Adrenal gland (tissue), 12 donors: Measurements from ENCODE around the gene CERS1. TPM values are rescaled to one million over a fixed set of nuclear protein-coding genes. Genes with fewer than 3 reads are reported as not detected.

Experiments
- DNase-seq, 7 donors: peaks; one replicate each; pipeline ENCODE4 v3.0.0-alpha.2; 2019 to 2020
- H3K27ac ChIP-seq, 5 donors: fragments of 200-600 bp; sonication (generic) in 4 of 5; 1 replicate in 3 of 5; 2 replicates in 2 of 5; pipeline versions ENCODE4 v1.5.1 to v1.8.0; 2016 to 2020; ENCODE audit warnings: mild to moderate bottlenecking in 1 of 5
- H3K27me3 ChIP-seq: fragments of 200-600 bp; 2 replicates; pipeline ENCODE4 v1.8.0; 2021
- H3K36me3 ChIP-seq, 2 donors: fragments of 200-600 bp; replicated peaks in 1 of 2; 1 replicate in 1 of 2; 2 replicates in 1 of 2; pipeline versions ENCODE4 v1.5.1 to v1.8.0; 2018 to 2022
- H3K4me1 ChIP-seq, 2 donors: fragments of 200-600 bp; replicated peaks in 1 of 2; 1 replicate in 1 of 2; 2 replicates in 1 of 2; pipeline versions ENCODE4 v1.5.1 to v1.8.0; 2018 to 2021
- H3K4me3 ChIP-seq, 4 donors: fragments of 200-600 bp; sonication (generic) in 3 of 4; one replicate each; pipeline ENCODE4 v1.5.1; 2016 to 2018
- H3K9me3 ChIP-seq, 3 donors: fragments of 200-600 bp; sonication (generic) in 1 of 3; replicated peaks in 1 of 3; 1 replicate in 2 of 3; 2 replicates in 1 of 3; pipeline versions ENCODE4 v1.5.1 to v1.8.0; 2016 to 2021
- CTCF ChIP-seq, 6 experiments: fragments of 450-650 bp in 4 of 6; fragments of 200-600 bp in 2 of 6; sonication (generic) in 1 of 6; IDR thresholded peaks; 1 replicate in 5 of 6; 2 replicates in 1 of 6; pipeline versions ENCODE4 v1.5.1 to v1.8.0; 2016 to 2021; ENCODE audit warnings: antibody characterized with exemption in 6 of 6, mild to moderate bottlenecking in 2 of 6, moderate library complexity in 1 of 6
- POLR2A ChIP-seq, 2 donors: fragments of 450-650 bp; IDR thresholded peaks; one replicate each; pipeline ENCODE4 v1.6.1; 2017; ENCODE audit warnings: antibody characterized with exemption in 2 of 2, mild to moderate bottlenecking in 2 of 2, moderate library complexity in 1 of 2
- WGBS, 4 donors: extraction: QIAGEN DNeasy Blood & Tissue Kit in 2 of 4; methylation state at CpG; one replicate each; pipeline versions ENCODE4 v1.1.5 to v1.1.7; 2013 to 2017; 5-methylcytosine and 5-hydroxymethylcytosine counted together
- intact Hi-C, 2 donors: fragments of 100-400 bp; cut with DNase I; formaldehyde crosslinking; loops; one replicate each; pipeline versions ENCODE4 v1.14.1 to v1.15.0; 2022 to 2023
- polyA plus RNA-seq, 3 donors: library from polyadenylated mRNA; stranded (reverse); fragments of 200-250 nt in 2 of 3; fragments of 350-450 nt in 1 of 3; fragmentation: Illumina TruSeq in 1 of 3; extraction: RNeasy Lipid Tissue Mini Kit (QIAGEN cat#74804) in 1 of 3; gene quantifications; one replicate each; pipeline ENCODE4 v1.2.3, GENCODE V29; 2013 to 2014
- total RNA-seq, 9 donors: library from RNA; depleted of rRNA in 4 of 9; stranded (reverse); fragments of >200 nt in 4 of 9; fragments of 120-200 nt in 1 of 9; fragmentation: NEBNext Ultra II Directional in 1 of 9; extraction: Animal tissue kit (Norgen Biotek cat#: 25700) in 1 of 9; gene quantifications; one replicate each; pipeline versions ENCODE4 v1.1.0 to v1.2.4, GENCODE V29; 2013 to 2023
- donor health status: healthy with polysubstance abuse.
- donor health status: Bipolar disorder and iron deficiency.
- donor health status: DM: yes; HTN: yes; CAD: no.
- donor health status: DM: no; HTN: no; CAD: no.
- donor health status: DM: no; HTN: no; CAD: no.
- donor health status: DM: yes; HTN: yes; CAD: no.

CERS1 gene
- total and polyA plus RNA-seq, 12 donors, result 0.29 to 4.3 (median 1.8) TPM; not detected in 3

GRCh38 chr19:18910010-18910409 is 14.1 kb upstream of the CERS1 start:
- TF ChIP-seq CTCF (IDR thresholded peaks at IDR 0.05) (no peak), POLR2A (IDR thresholded peaks at IDR 0.05) (no peak)
- Histone ChIP-seq H3K27me3 (no peaks in the 10 kb centered on the region), H3K9me3 (no peaks in the 10 kb centered on the region), H3K36me3 (peaks cover 0 to 61% of the 10 kb centered on the region in 2 donors), H3K4me1 (peaks cover 18 to 22% of the 10 kb centered on the region in 2 donors), H3K27ac (no peak overlapping the region), H3K4me3 (no peak overlapping the region)
- intact Hi-C loops, result no loop called here
- DNase-seq, result no peak
- WGBS, 4 donors, result 85 to 95% (median 92%) methylated on average over 4 to 10 of the region's 10 CpGs

- intact Hi-C loops, result no loop called here
Measured at GRCh38 chr19:18908917-18909619, 13.1 kb upstream of the CERS1 start.

GRCh38 chr19:18906605-18907519 is 10.9 kb upstream of the CERS1 start:
- Histone ChIP-seq H3K9me3 (no peaks in the 10 kb centered on the region), H3K4me1 (peaks cover 18 to 19% of the 10 kb centered on the region in 2 donors), H3K4me3 (no peak overlapping the region), H3K27ac (peak overlapping the region in 3 of 5 donors; percentile 4 to 74 (median 73)), H3K27me3 (no peaks in the 10 kb centered on the region), H3K36me3 (peaks cover 0 to 56% of the 10 kb centered on the region in 2 donors)
- DNase-seq, result peak; percentile 68 to 90 (median 85)
- intact Hi-C loops, result no loop called here
- WGBS, 4 donors, result 66 to 86% (median 68%) methylated on average over 7 to 36 of the region's 36 CpGs
- no peak for TF ChIP-seq CTCF (IDR thresholded peaks at IDR 0.05)
- TF ChIP-seq POLR2A (IDR thresholded peaks at IDR 0.05), result no peak

More at GRCh38 chr19:18908917-18909619, 13.1 kb upstream of the CERS1 start:
- Histone ChIP-seq H3K36me3 (peaks cover 0 to 66% of the 10 kb centered on the region in 2 donors), H3K27ac (peak overlapping the region in 1 of 5 donors; percentile 7), H3K4me1 (peaks cover 18 to 19% of the 10 kb centered on the region in 2 donors), H3K27me3 (no peaks in the 10 kb centered on the region), H3K4me3 (no peak overlapping the region), H3K9me3 (no peaks in the 10 kb centered on the region)
- 62 to 70% (median 66%) methylated on average over 8 to 17 of the region's 17 CpGs for WGBS, 4 donors
- TF ChIP-seq CTCF (IDR thresholded peaks at IDR 0.05), result no peak
- TF ChIP-seq POLR2A (IDR thresholded peaks at IDR 0.05), result no peak
- peak; percentile 52 to 86 (median 79) for DNase-seq
